Sigmoid colon (tissue), 4 donors: ENCODE results near the gene SERPINH1.
A peak's percentile ranks its signal among the peaks of the same experiment; 100 is the strongest.

ENCODE experiments used
- CTCF ChIP-seq, 4 experiments: fragments of 450-650 bp in 3 of 4; fragments of 200-600 bp in 1 of 4; IDR thresholded peaks; one replicate each; pipeline ENCODE4 v1.5.1; 2016 to 2019; ENCODE audit warnings: antibody characterized with exemption in 4 of 4, mild to moderate bottlenecking in 3 of 4, moderate library complexity in 2 of 4
- POLR2A ChIP-seq, 2 donors: fragments of 450-650 bp; IDR thresholded peaks; one replicate each; pipeline ENCODE4 v1.6.1; 2016; ENCODE audit warnings: antibody characterized with exemption in 2 of 2, mild to moderate bottlenecking in 2 of 2, moderate library complexity in 2 of 2
- POLR2AphosphoS5 ChIP-seq, 4 donors: sonication (generic); formaldehyde crosslinking; IDR thresholded peaks; one replicate each; pipeline ENCODE4 v1.6.1; 2017; ENCODE audit warnings: antibody characterized with exemption in 4 of 4

GRCh38 chr11:75554258-75555022, 7.6 kb upstream of the SERPINH1 start:
- TF ChIP-seq CTCF (IDR thresholded peaks at IDR 0.05) (no peak), POLR2A (IDR thresholded peaks at IDR 0.05) (peak in 1 of 2 donors; percentile 50), POLR2AphosphoS5 (IDR thresholded peaks at IDR 0.05) (peak; percentile 88 to 98 (median 90))
